Stomach (tissue), 9 donors: Measurements from ENCODE around the gene NR2F1-AS1. TPM values are rescaled to one million over a fixed set of nuclear protein-coding genes. Genes with fewer than 3 reads are reported as not detected.

Source experiments
- DNase-seq, 2 donors: peaks; one replicate each; pipeline versions ENCODE4 v3.0.0 to v3.0.0-alpha.2; 2013 to 2019
- H3K27ac ChIP-seq, 5 donors: fragments of 200-600 bp in 4 of 5; sonication (generic) in 4 of 5; one replicate each; pipeline ENCODE4 v1.5.1; 2013 to 2019; ENCODE audit warnings: mild to moderate bottlenecking in 1 of 5, moderate library complexity in 1 of 5
- H3K27me3 ChIP-seq, 3 donors: fragments of 200-600 bp; sonication (generic); one replicate each; pipeline ENCODE4 v1.5.1; 2017 to 2019; ENCODE audit warnings: mixed run types in 1 of 3
- H3K36me3 ChIP-seq, 4 donors: fragments of 200-600 bp; sonication (generic); 1 replicate in 3 of 4; 2 replicates in 1 of 4; pipeline ENCODE4 v1.5.1; 2016 to 2019
- H3K4me1 ChIP-seq, 4 donors: fragments of 200-600 bp; sonication (generic); one replicate each; pipeline ENCODE4 v1.5.1; 2016 to 2019
- H3K4me3 ChIP-seq, 4 donors: fragments of 200-600 bp; sonication (generic) in 3 of 4; one replicate each; pipeline ENCODE4 v1.5.1; 2016 to 2019; ENCODE audit warnings: mild to moderate bottlenecking in 1 of 4
- H3K9me3 ChIP-seq, 4 donors: fragments of 200-600 bp; sonication (generic); one replicate each; pipeline ENCODE4 v1.5.1; 2016 to 2019
- CTCF ChIP-seq, 7 experiments: fragments of 450-650 bp in 4 of 7; fragments of 200-600 bp in 3 of 7; sonication (generic) in 3 of 7; IDR thresholded peaks; one replicate each; pipeline ENCODE4 v1.5.1; 2016 to 2019; ENCODE audit warnings: antibody characterized with exemption in 7 of 7, control low read depth in 2 of 7, mild to moderate bottlenecking in 1 of 7
- EP300 ChIP-seq: sonication (generic); formaldehyde crosslinking; IDR thresholded peaks from one replicate; pipeline ENCODE4 v1.6.1; 2017; ENCODE audit warnings: antibody characterized with exemption
- POLR2A ChIP-seq, 4 donors: fragments of 450-650 bp; IDR thresholded peaks; one replicate each; pipeline ENCODE4 v1.6.1; 2016; ENCODE audit warnings: antibody characterized with exemption in 4 of 4, control low read depth in 2 of 4, mild to moderate bottlenecking in 1 of 4, moderate library complexity in 1 of 4
- POLR2AphosphoS5 ChIP-seq, 3 donors: sonication (generic); formaldehyde crosslinking; IDR thresholded peaks; one replicate each; pipeline ENCODE4 v1.6.1; 2016; ENCODE audit warnings: antibody characterized with exemption in 3 of 3
- WGBS, 5 donors: extraction: QIAGEN DNeasy Blood & Tissue Kit in 3 of 5; methylation state at CpG; one replicate each; pipeline versions ENCODE4 v1.1.5 to v1.1.7; 2013 to 2018; 5-methylcytosine and 5-hydroxymethylcytosine counted together
- intact Hi-C: fragments of 100-400 bp; cut with DNase I; formaldehyde crosslinking; loops from one replicate; pipeline ENCODE4 v1.15.1; 2023; ENCODE audit warnings: low total_unique reads
- polyA plus RNA-seq, 3 donors: library from polyadenylated mRNA; stranded (reverse); fragments of 200-250 nt; gene quantifications; one replicate each; pipeline ENCODE4 v1.2.3, GENCODE V29; 2013
- total RNA-seq, 5 donors: library from RNA; depleted of rRNA; stranded (reverse); fragments of >200 nt; gene quantifications; one replicate each; pipeline versions ENCODE4 v1.1.0 to v1.2.3, GENCODE V29; 2014 to 2016
- donor health status: healthy with polysubstance abuse.
- donor health status: Bipolar disorder and iron deficiency.
- donor health status: healthy.

NR2F1-AS1 gene
- total and polyA plus RNA-seq, 8 donors, result 4.3 to 40.8 (median 14.2) TPM

DNA sequence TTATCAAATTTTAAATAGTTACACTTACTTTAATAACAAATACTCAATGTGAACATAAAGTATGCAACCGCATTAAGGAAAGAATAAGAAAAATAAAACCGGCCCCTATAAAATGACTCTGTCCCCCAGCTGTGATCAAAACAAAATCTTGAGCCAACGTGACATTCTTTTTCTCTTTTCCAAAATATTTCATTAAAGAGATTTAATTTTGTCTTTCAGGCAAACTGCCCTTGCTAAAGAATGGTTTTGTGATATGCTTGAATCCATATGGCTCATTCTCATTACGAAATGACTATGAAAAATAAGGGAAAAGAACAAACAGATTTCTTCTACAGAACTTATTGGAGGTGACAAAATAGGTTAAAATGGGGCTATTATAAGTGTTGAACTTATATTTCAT, 197.0 kb downstream of the NR2F1-AS1 start:
- no peaks in the 10 kb centered on the region for H3K27me3 ChIP-seq
- no peak for DNase-seq
- H3K4me1 ChIP-seq, result no peaks in the 10 kb centered on the region
- 81 to 90% (median 83%) methylated on average over 4 of the region's 4 CpGs for WGBS, 5 donors
- no peak overlapping the region for H3K27ac ChIP-seq
- TF ChIP-seq POLR2AphosphoS5 (IDR thresholded peaks at IDR 0.05) (no peak), EP300 (no peak), POLR2A (IDR thresholded peaks at IDR 0.05) (no peak)
- no peak overlapping the region for H3K4me3 ChIP-seq
- H3K36me3 ChIP-seq, result no peaks in the 10 kb centered on the region
- no peaks in the 10 kb centered on the region for H3K9me3 ChIP-seq
- intact Hi-C loops, result no loop called here

DNA sequence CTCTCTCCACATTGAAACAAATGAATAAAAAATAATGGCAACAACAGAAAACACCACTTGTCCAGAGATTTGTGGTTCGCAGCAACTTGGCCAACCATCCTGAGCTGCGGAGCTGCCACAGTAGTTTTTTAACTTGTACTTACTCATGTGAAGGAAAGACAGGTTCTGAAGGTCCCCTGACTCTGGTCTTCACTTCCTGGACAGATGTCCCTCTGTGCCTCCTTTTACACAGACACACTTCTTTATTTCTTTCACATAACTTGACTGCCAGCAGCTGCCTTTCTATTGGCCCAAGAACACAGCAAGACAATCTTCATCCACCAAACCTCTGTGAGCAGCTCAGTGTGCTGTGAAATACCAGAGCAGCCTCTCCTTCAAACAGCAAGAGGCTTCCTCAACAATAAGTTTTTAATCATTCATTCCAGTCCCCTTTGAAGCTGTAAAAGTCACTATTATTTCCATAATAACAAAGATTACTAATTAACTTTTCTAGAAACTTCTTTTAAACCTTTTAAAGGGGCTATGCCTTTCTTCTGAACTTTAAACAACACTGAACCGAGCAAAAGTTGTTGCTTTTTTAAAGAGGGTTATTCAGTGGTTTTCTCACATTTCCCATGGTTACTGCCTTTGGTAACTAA, 198.7 kb downstream of the NR2F1-AS1 start:
- H3K4me3 ChIP-seq, result no peak overlapping the region
- intact Hi-C loops, result no loop called here
- no peak for DNase-seq
- H3K27me3 ChIP-seq, result no peaks in the 10 kb centered on the region
- no peaks in the 10 kb centered on the region for H3K9me3 ChIP-seq
- TF ChIP-seq POLR2AphosphoS5 (IDR thresholded peaks at IDR 0.05) (no peak), EP300 (no peak), CTCF (IDR thresholded peaks at IDR 0.05) (no peak), POLR2A (IDR thresholded peaks at IDR 0.05) (no peak)
- H3K4me1 ChIP-seq, result no peaks in the 10 kb centered on the region
- no peak overlapping the region for H3K27ac ChIP-seq
- 63 to 76% (median 72%) methylated on average over 3 of the region's 3 CpGs for WGBS, 5 donors
- H3K36me3 ChIP-seq, result no peaks in the 10 kb centered on the region

DNA sequence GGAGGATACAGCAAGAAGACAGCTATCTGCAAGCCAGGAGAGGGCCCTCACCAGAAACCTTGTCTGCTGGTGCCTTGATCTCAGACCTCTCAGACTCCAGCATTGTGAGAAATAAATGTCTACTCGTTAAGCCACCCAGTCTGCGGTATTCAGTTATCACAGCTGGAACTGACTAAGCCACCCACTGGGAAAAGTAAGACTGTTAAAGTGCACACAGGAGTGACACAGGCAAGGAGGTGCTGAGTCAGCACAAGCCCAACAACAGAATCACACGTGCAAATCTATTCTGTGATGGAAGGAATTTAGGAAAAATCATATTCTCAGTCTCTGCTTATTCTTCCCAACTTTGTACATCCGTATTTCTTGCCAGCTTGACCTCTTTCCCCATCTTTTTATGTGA, 200.0 kb downstream of the NR2F1-AS1 start:
- Histone ChIP-seq H3K27me3 (no peaks in the 10 kb centered on the region), H3K4me1 (no peaks in the 10 kb centered on the region), H3K36me3 (no peaks in the 10 kb centered on the region), H3K4me3 (no peak overlapping the region), H3K9me3 (no peaks in the 10 kb centered on the region), H3K27ac (no peak overlapping the region)
- DNase-seq, result no peak
- WGBS, 5 donors, result 64 to 88% (median 83%) methylated on average over 4 of the region's 4 CpGs
- TF ChIP-seq EP300, result no peak
- no peak for TF ChIP-seq CTCF (IDR thresholded peaks at IDR 0.05)
- TF ChIP-seq POLR2AphosphoS5 (IDR thresholded peaks at IDR 0.05), result no peak
- no peak for TF ChIP-seq POLR2A (IDR thresholded peaks at IDR 0.05)
- intact Hi-C loops, result no loop called here

DNA sequence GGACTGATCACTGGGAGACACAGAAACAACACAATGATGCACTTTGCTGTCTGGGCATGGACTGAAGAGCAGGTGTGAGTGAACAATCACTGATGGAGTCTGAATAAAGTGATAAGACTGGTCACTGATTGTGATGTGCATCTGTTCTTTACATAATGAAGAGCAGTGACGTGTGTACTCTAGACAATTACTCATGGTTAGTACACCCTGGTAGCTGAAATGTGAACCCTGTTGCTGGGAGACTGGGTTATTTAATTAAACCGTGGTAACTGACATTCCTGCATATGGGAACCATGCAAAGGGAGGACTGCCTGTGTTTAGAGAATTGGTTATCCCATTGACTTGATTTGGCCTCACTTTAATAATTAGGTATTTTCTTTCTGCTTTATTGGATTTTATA, 202.9 kb downstream of the NR2F1-AS1 start:
- H3K4me3 ChIP-seq, result no peak overlapping the region
- no peaks in the 10 kb centered on the region for H3K36me3 ChIP-seq
- DNase-seq, result peak in 1 of 2 donors; percentile 24
- H3K9me3 ChIP-seq, result peaks cover 0 to 5% (median 0%) of the 10 kb centered on the region in 4 donors
- no peaks in the 10 kb centered on the region for H3K27me3 ChIP-seq
- 29 to 43% (median 41%) methylated on average over 2 of the region's 2 CpGs for WGBS, 5 donors
- intact Hi-C loops, result no loop called here
- TF ChIP-seq POLR2AphosphoS5 (IDR thresholded peaks at IDR 0.05) (no peak), POLR2A (IDR thresholded peaks at IDR 0.05) (no peak), CTCF (IDR thresholded peaks at IDR 0.05) (no peak), EP300 (no peak)
- no peaks in the 10 kb centered on the region for H3K4me1 ChIP-seq
- H3K27ac ChIP-seq, result no peak overlapping the region

DNA sequence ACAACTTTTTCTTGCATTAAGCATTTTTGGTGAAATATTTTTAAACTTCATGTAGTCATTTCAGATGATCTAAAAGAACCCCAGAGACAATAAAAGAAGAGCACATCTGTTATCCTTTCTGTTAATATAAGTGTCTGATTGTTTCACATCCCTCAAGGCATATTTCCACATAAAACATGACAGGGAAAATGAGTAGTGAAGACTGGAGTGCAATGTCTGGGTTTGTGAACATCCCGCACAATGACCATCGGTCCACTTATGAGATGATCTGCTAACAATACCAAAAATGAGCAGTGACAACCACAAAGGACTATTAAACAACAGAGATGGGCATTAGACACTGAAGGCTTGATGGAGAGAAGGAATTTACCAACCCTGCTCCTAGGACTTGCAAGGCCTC, 209.1 kb downstream of the NR2F1-AS1 start:
- Histone ChIP-seq H3K4me1 (no peaks in the 10 kb centered on the region), H3K27me3 (no peaks in the 10 kb centered on the region), H3K9me3 (peaks cover 0 to 5% (median 0%) of the 10 kb centered on the region in 4 donors), H3K4me3 (no peak overlapping the region), H3K27ac (no peak overlapping the region), H3K36me3 (no peaks in the 10 kb centered on the region)
- TF ChIP-seq POLR2A (IDR thresholded peaks at IDR 0.05) (no peak), POLR2AphosphoS5 (IDR thresholded peaks at IDR 0.05) (no peak), EP300 (no peak), CTCF (IDR thresholded peaks at IDR 0.05) (no peak)
- intact Hi-C loops, result no loop called here
- 93 to 100% (median 95%) methylated on average over 2 of the region's 2 CpGs for WGBS, 5 donors
- no peak for DNase-seq
